ENCODE results near the gene RHBDL3.
"Not testable (repeated sequence)": the region's sequence is repeated elsewhere in the genome, so short reads cannot be mapped to it uniquely, and the experiment has no call there.

Gene RHBDL3

DNA sequence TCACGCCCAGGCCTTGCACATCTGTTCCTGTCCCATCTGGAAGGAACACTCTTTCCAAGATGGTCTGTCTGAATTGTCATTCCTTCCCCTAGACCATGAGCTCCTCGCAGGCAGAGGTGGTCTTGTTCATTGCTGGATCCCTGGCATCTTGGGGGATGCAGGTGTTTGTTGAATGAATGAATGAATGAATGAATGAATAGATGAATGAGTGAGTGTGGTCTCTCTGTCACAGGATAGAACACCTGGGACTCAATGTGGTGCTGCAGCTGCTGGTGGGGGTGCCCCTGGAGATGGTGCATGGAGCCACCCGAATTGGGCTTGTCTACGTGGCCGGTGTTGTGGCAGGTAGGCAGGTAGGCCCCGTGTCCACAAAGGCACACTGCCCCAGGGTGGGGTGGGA, 32.2 kb downstream of the RHBDL3 start:
- no peak for DNase-seq

DNA sequence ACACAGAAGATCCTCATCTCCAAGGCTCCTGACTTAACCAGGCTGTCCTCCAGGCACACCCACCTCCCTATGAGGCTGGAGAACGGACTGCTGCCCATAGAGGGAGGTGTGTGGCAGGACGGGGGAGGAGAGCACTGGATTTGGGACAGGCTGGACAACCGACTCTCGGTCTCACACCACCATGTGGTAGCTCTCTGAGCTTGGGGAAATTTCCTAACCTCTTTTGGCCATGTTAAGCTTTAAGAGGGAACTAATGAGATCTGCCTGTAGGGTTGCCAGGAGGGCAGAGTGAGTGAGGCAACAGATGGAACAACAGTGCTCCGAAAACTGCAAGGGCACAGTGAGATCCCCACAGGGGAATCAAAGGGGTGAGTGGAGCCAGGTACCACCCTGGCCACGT, 32.7 kb downstream of the RHBDL3 start:
- DNase-seq, result no peak

DNA sequence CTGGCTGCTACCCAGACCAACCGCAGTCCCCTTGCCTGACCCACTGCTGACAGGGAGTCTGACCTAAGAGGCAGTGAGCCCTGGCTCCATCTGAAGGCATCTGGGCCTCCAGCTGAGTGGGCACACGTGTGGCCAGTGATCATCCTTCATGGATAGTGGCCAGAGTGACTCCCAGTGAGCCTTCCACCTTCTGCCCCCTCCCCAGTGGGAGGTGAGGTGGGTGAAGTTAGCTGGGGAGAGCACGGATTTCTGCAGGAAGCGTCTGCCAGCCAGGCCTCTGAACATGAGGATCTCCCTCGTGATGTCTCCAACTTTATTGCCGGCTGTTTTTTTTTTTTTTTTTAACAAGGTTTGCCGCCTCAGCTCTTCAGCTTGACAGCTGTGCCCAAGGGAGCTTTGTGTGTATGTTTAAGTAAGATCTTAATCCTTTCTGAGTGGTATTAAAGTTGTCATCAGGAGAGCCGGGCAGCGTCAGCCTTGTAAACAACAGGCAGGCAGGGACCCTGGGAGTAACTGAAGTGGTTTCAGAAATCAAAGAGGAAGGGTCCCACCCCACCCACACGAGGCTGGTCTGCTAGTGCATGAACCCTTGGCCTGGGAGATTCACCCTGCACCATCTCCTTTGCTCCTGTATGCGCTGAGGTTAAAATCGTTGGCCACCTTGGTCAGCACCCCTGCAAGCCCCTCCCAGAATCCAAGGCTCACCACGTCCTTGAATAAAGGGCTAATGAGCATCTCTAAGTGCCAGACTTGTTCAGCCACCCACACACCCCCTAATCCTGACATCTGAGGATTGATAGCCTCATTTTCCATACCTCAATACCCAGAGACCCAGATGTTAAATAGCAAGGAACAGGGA, 33.3 kb downstream of the RHBDL3 start:
- DNase-seq, result no peak

DNA sequence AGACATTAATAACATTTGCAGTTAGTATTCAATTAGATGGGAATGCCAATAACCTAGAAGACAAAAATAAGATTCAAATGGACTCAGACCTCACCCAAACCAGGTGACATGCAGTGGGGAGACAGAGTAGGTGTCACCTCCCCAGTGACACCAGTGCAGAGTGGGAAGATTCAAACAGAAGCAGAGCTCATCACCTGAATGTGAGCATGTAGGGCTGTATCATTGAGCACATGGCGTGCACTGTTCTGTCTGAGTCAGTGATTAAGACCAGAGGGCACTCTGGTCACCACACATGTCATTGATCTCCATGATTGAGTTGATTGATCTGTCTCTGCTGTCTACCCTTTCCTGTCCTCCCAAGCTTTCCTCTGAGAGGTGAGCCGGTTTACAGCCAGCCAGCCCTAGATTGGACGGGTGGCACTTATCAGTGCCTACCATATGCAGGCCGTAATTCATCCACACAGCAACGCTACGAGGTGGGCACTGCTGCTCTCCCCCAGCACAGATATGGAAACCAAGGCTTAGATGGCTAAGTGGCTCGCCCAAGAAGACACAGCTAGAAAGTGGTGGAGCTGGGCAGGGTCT, 34.0 kb downstream of the RHBDL3 start:
- DNase-seq, result no peak

- no peak for DNase-seq
Observed at GRCh38 chr17:32302037-32302436, 36.4 kb downstream of the RHBDL3 start.

GRCh38 chr17:32302860-32303649, 37.4 kb downstream of the RHBDL3 start:
- DNase-seq, result no peak

DNA sequence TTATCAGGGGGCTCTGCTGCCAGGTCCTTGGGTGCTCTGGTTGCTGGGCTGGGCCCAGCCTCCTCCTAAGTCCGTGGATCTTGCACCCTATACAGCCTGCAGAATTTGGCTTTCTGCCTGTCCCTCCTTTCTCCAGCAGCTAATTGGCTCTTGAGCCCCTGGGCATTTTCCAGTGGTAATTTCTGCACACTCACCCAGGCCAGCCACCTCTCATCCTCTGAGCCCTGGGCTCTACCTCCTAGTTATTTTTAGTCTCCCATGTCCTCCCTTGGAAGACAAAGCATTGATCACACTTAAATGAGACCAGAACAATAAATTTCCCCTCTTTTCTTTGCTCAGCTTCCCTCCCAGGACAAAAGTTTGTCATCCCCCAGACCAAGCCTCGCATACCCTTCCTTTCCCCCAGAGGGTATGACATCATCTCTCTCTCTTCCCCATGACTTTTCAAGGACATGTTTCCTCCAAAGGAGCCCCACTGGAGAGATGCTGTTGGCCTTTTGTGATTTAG, 38.2 kb downstream of the RHBDL3 start:
- no peak for DNase-seq

- no peak for DNase-seq
Observed at GRCh38 chr17:32305049-32305448, 39.4 kb downstream of the RHBDL3 start.

DNA sequence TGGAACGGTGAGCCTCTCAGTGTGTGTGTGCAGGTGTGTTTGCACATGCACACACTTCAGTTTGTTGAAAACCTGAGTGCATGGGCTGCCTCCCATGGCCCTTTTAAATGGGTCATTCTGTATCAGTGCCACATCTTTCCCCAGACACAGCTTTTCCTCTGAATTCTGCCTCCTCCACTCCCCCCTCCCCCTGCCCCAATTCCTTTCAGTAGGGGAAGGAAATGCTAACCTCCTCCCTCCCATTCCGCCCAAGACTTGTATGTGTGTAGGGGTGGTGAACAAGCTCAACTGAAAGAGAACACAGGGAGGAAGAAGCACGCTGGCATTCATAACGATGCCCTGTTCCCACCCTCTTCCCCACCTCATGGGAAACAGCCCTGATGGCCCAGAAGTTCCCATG, 42.0 kb downstream of the RHBDL3 start:
- no peak for DNase-seq

DNA sequence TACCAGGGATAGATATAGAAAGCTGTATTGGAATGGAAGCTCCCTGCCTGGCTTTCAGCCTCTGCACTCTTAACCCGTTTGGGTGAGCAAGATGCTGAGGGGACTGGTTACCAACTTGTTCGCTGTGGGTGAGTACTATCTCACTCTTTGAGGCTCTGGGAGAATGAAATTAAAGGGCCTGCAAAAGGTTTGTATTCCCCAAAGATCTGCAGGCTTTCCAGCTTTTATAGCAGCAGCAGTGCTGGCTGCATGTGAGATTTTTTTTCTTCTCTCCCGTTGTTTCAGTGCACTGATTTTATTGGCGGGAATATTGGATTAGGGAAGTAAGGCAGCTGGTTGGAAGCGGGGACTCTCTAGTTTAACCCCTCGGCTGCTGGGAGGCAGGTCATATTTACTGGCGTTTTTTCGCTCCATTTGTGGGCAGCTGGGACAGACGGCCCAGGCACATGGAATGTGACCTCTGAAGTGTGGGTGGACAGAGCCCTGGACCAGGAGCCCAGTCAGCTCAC, 45.5 kb downstream of the RHBDL3 start:
- no peak for DNase-seq

DNA sequence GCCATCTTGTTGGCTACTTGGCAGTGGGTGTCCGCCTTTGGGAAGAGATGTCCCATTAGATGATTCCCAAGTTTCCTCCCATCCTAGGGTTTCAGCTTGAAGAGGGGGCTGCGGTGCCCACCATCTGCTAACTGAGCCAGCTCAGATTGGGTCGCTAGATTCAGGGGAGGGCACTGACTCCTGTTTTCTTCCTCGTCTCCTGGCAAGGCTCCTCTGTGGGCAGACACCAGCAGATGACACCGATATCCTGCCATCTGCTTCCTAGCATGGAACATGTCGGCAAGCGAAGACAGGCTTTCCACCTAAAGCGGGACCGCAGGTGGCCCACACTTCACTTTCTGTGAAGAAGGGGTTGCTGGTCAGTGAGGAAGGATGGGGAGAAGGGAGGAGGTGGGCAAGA, 49.0 kb downstream of the RHBDL3 start:
- no peak for DNase-seq

GRCh38 chr17:32315171-32315570, 49.5 kb downstream of the RHBDL3 start:
- no peak for DNase-seq

DNA sequence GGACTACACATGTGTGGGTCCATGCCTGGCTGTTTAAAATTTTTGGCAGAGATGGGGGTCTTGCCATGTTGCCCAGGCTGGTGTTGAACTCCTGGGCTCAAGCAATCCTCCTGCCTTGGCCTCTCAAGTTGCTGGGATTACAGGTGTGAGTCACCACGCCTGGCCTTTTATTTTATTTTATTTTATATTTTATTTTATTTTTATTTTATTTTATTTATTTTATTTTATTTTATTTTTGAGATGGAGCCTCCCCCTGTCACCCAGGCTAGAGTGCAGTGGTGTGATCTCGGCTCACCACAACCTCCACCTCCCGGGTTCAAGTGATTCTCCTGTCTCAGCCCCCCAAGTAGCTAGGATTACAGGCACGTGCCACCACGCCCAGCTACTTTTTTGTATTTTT, 51.0 kb downstream of the RHBDL3 start:
- DNase-seq, result not testable (repeated sequence)

GRCh38 chr17:32317353-32317752, 51.7 kb downstream of the RHBDL3 start:
- no peak for DNase-seq

DNA sequence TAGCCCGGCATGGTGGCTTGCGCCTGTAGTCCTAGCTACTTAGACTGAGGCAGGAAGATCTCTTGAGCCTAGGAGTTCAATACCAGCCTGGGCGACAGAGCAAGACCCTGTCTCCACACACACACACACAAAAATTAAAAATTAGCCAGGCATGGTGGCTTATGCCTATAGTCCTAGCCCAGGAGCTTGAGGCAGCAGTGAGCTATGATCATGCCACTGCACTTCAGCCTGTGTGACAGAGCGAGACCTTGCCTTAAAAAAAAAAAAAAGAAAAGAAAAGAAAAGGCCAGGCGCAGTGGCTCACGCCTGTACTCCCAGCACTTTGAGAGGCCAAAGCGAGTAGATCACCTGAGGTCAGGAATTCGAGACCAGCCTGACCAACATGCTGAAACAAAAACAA, 52.4 kb downstream of the RHBDL3 start:
- DNase-seq, result no peak

- peak; percentile 7 for DNase-seq
Observed at GRCh38 chr17:32319548-32319905, 53.9 kb downstream of the RHBDL3 start.

DNA sequence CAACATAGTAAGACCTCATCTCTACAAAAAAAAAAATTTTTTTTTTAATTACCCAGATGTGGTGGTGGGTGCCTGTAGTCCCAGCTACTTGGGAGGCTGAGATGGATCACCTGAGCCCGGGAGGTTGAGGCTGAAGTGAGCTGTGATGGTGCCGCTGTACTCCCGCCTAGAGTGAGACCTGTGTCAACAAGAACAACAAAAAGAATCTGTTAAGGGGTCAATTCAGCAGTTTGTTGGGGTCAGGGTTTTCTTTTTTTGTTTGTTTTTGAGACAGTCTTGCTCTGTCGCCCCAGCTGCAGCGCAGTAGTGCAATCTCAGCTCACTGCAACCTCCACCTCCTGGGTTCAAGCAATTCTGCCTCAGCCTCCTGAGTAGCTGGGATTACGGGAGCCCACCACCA, 54.4 kb downstream of the RHBDL3 start:
- not testable (repeated sequence) for DNase-seq

DNA sequence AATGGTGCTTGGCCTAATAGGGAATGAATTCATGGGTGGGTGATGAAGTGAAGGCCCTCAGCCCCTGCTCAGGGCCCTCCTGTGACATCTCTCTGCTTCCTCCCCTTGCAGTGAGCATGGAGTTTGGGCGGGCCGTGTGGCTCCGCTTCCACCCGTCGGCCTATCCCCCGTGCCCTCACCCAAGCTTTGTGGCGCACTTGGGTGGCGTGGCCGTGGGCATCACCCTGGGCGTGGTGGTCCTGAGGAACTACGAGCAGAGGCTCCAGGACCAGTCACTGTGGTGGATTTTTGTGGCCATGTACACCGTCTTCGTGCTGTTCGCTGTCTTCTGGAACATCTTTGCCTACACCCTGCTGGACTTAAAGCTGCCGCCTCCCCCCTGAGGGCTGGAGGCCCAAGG, 55.2 kb downstream of the RHBDL3 start:
- no peak for DNase-seq

DNA sequence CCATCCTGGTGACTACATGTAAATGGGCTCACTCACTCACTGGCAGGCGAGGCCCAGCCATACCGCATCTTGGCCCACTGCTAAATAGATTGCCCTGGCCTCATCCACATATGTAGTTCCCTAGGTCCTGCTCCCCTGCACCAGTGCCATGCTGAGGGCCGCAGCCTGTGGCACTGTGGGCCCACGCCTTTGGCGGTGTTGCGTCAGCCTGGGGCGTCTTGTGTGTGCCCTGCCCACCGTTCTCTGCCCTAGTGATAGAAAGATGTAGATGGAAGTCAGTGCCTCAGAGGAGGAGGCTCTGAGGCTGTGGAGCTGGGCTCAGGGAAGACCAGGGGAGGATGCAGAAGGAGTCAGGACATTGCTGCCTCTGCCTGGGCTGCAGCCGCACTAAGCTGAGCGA, 57.4 kb downstream of the RHBDL3 start:
- no peak for DNase-seq

DNA sequence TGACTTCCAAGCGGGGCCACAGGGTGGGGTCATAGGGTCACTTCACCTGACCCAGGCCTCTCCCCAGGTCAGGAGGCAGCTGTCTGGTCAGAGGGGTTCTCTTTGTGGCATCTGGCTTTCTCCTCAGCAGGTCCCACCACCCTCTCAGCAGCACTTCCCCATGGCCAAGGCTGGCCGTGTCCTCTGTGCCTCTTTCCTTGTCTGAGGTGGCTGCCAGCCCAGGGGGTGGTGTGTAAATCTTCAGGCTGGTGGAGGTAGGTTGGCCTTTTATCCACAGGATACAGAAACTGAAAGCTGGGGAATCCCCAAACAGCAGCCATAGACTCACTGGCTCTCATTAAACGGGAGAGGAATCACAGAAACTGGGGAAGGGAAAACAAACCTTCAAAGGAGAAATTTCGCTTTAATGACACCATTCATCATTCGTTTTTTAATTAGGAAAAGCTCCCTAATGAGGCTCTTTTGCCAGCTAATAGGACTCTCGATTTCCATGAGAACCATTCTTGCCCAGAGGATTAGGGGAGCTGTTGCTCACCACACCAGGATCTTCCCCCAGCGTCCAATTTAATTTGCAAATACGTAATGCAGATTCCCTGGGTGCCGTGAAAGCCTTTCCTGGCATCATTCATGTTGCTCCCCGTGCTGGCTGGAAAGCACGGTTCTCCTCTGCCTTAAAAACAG, 58.3 kb downstream of the RHBDL3 start:
- DNase-seq, result no peak

GRCh38 chr17:32327911-32328310, 62.3 kb downstream of the RHBDL3 start:
- DNase-seq, result no peak

DNA sequence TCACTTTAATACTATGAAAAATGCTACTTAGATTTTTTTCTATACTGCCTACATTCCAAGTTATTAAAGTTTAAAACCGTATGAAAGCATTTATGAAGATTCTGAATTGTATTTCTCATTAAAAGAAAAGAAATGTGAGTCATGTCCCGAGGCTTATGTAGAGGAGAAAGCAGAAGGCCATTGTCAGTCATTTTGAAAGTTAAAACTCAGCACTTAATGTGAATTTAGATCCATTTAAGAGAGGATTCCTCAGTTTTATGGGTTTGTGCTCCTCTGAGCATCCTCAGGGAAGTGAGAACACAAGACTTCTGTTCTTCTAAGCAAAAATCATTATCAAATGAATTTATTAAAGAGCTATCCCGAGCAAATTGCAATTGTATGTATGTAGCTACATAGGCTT, 64.5 kb downstream of the RHBDL3 start:
- DNase-seq, result no peak

All from SHP77 treated with DMSO at 0.1 percent for 48 hours (cell line).